ENCODE measurements around the gene GTPBP1.

- TF ChIP-seq CTCF (IDR thresholded peaks at IDR 0.05) (no peak), POLR2A (IDR thresholded peaks at IDR 0.05) (no peak)
Measured at GRCh38 chr22:38675833-38676232, 29.9 kb upstream of the GTPBP1 start.
